ENCODE data around the gene HNRNPC. TPM values are rescaled to one million over a fixed set of nuclear protein-coding genes. Genes with fewer than 3 reads are reported as not detected.
"Not testable (repeated sequence)": the region's sequence is repeated elsewhere in the genome, so short reads cannot be mapped to it uniquely, and the experiment has no call there.

Gene HNRNPC
- total RNA-seq, 1 donor from 2014 or later: 669 TPM

DNA sequence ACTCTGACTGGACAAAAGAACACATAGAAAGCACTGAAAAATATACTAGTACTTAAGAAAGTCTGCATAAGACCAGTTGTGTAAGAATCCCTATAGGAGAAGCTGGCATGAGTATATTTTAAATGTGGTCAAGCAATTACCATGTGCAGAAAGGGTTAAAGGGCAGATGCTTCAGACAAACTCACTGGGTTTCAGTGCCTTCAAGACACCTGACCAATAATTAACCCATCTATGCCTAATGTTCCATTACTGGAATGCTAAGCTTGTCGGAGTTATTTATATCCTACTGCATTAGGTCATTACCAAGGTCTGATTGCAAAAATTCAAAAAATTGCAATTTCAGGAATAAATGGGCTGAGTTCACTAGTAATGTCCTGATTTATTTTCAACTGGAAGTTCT, 41.3 kb downstream of the HNRNPC start:
- Mint-ChIP-seq H3K27me3 (ENCODE audit: low read depth) (no peaks in the 10 kb centered on the region), H3K36me3 (peaks cover 43% of the 10 kb centered on the region), H3K27ac (peak overlapping the region; percentile 47), H3K4me3 (no peak overlapping the region), H3K4me1 (peaks cover 8% of the 10 kb centered on the region), H3K9me3 (no peaks in the 10 kb centered on the region)
- no peak for DNase-seq (ENCODE audit: low spot score in 2 of 2, unreplicated experiment in 2 of 2)
- no peak for TF ChIP-seq CTCF (IDR thresholded peaks at IDR 0.05; ENCODE audit: unreplicated experiment)

- no peak for DNase-seq (ENCODE audit: low spot score in 2 of 2, unreplicated experiment in 2 of 2)
- Mint-ChIP-seq H3K4me1 (peaks cover 8% of the 10 kb centered on the region), H3K27ac (peak overlapping the region; percentile 47), H3K4me3 (no peak overlapping the region), H3K36me3 (peaks cover 43% of the 10 kb centered on the region), H3K9me3 (no peaks in the 10 kb centered on the region), H3K27me3 (ENCODE audit: low read depth) (no peaks in the 10 kb centered on the region)
- no peak for TF ChIP-seq CTCF (IDR thresholded peaks at IDR 0.05; ENCODE audit: unreplicated experiment)
Observed at GRCh38 chr14:21227150-21227549, 42.1 kb downstream of the HNRNPC start.

DNA sequence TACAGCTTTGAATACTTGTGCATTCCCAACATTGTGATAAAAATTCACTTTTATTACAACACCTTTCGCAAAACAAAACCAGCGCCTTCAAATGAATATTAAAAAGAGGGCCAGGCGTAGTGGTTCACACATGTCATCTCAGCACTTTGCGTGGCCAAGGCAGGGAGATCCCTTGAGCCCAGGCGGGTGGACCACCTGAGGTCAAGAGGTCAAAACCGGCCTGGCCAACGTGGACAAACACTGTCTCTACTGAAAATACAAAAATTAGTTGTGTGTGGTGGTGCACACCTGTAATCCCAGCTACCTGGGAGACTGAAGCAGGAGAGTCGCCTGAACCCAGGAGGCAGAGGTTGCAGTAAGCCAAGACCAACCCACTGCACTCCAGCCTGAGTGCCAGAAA, 42.8 kb downstream of the HNRNPC start:
- no peak for TF ChIP-seq CTCF (IDR thresholded peaks at IDR 0.05; ENCODE audit: unreplicated experiment)
- no peaks in the 10 kb centered on the region for H3K9me3 Mint-ChIP-seq

DNA sequence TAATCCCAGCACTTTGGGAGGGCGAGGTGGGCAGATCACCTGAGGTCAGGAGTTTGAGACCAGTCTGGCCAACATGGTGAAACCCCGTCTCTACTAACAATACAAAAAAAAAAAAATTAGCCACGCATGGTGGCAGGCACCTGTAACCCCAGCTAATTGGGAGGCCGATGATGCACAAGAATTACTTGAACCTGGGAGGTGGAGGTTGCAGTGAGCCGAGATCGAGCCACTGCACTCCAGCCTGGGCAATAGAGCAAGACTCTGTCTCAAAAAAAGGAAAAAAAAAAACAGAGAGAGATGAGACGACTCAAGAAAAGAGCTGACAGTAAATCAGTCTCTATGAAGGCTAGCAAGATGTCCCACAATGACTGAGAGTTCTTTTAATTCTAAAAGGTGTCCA, 44.1 kb downstream of the HNRNPC start:
- DNase-seq (ENCODE audit: low spot score in 2 of 2, unreplicated experiment in 2 of 2); H3K4me3 Mint-ChIP-seq; H3K27me3 Mint-ChIP-seq (ENCODE audit: low read depth); H3K4me1 Mint-ChIP-seq; H3K27ac Mint-ChIP-seq; H3K9me3 Mint-ChIP-seq: not testable (repeated sequence)
- peaks cover 34% of the 10 kb centered on the region for H3K36me3 Mint-ChIP-seq

More for the DNA sequence above, 42.8 kb downstream of the HNRNPC start:
- no peak for DNase-seq (ENCODE audit: low spot score in 2 of 2, unreplicated experiment in 2 of 2)
- H3K4me3 Mint-ChIP-seq: no peak overlapping the region
- H3K27ac Mint-ChIP-seq: no peak overlapping the region
- peaks cover 8% of the 10 kb centered on the region for H3K4me1 Mint-ChIP-seq
- H3K27me3 Mint-ChIP-seq (ENCODE audit: low read depth): no peaks in the 10 kb centered on the region
- H3K36me3 Mint-ChIP-seq: peaks cover 40% of the 10 kb centered on the region

- peaks cover 30% of the 10 kb centered on the region for H3K36me3 Mint-ChIP-seq
- H3K4me1 Mint-ChIP-seq: peaks cover 17% of the 10 kb centered on the region
- peak overlapping the region; percentile 63 for H3K27ac Mint-ChIP-seq
- H3K27me3 Mint-ChIP-seq (ENCODE audit: low read depth): no peaks in the 10 kb centered on the region
- no peak overlapping the region for H3K4me3 Mint-ChIP-seq
- no peak for TF ChIP-seq CTCF (IDR thresholded peaks at IDR 0.05; ENCODE audit: unreplicated experiment)
- no peak for DNase-seq (ENCODE audit: low spot score in 2 of 2, unreplicated experiment in 2 of 2)
- no peaks in the 10 kb centered on the region for H3K9me3 Mint-ChIP-seq
Observed at GRCh38 chr14:21220874-21221477, 48.3 kb downstream of the HNRNPC start.

DNA sequence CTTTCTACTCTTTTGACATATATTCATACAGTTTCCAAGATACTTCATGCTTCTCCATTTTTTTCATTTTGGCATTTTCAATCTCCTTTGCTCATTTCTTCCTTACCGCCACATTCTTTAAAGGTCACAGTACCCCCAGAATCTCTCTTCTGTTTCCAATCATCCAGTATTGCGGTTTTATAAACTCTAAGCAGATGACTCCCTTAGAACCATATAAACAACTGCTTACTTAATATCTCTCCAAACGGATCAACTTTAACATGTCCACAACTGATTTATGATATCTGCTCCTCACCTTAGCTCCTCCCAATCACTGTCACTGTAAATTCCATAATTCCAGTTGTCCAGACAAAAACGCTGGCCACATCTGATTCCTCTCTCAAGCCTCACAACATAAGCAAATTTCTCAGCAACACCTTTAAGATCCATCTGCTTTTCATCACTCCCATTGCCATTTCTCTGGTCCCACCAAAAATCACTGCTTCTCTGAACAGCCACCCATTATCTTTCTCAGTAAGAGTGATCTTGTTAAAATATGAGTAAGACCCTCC, 49.6 kb downstream of the HNRNPC start:
- no peaks in the 10 kb centered on the region for H3K9me3 Mint-ChIP-seq
- peak overlapping the region; percentile 43 for H3K27ac Mint-ChIP-seq
- H3K4me3 Mint-ChIP-seq: no peak overlapping the region
- peaks cover 16% of the 10 kb centered on the region for H3K4me1 Mint-ChIP-seq
- peaks cover 31% of the 10 kb centered on the region for H3K36me3 Mint-ChIP-seq
- no peaks in the 10 kb centered on the region for H3K27me3 Mint-ChIP-seq (ENCODE audit: low read depth)
- TF ChIP-seq CTCF (IDR thresholded peaks at IDR 0.05; ENCODE audit: unreplicated experiment): no peak
- DNase-seq (ENCODE audit: low spot score in 2 of 2, unreplicated experiment in 2 of 2): no peak
